Stimulated activated CD8-positive, alpha-beta memory T cell treated with anti-CD3 and anti-CD28 coated beads, Interleukin-7, amount 100 ng/mL, for 1 hour (primary cell): ENCODE results near the gene GRIK4.

Experiments used
- DNase-seq, 2 donors: peaks; one replicate each; pipeline ENCODE4 v3.0.0-alpha.2; 2020; ENCODE audit warnings: low read depth in 2 of 2

Gene GRIK4

GRCh38 chr11:120634706-120635105 is 123.2 kb downstream of the GRIK4 start:
- DNase-seq: no peak

- no peak for DNase-seq
Observed at GRCh38 chr11:120635136-120635810, 123.7 kb downstream of the GRIK4 start.

DNA sequence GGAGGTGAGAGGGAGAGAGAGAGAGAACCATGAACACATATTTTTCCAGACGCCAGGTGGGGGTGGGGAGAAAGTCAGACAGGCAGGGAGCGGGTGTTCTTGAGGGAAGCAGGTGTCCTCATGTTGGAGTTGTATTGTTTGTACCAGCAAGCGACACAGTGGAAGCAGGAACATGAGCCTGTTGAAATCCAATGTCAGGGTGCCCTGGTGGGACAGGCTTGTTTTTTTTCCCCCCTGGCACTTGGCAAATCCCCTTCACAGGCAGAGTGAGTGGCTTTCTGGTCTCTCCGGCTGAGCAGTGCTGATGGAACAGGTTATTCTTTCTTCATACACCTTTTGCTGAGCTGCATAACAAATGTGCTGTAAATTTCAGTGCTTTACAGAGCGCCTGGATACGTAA is 125.6 kb downstream of the GRIK4 start:
- no peak for DNase-seq

DNA sequence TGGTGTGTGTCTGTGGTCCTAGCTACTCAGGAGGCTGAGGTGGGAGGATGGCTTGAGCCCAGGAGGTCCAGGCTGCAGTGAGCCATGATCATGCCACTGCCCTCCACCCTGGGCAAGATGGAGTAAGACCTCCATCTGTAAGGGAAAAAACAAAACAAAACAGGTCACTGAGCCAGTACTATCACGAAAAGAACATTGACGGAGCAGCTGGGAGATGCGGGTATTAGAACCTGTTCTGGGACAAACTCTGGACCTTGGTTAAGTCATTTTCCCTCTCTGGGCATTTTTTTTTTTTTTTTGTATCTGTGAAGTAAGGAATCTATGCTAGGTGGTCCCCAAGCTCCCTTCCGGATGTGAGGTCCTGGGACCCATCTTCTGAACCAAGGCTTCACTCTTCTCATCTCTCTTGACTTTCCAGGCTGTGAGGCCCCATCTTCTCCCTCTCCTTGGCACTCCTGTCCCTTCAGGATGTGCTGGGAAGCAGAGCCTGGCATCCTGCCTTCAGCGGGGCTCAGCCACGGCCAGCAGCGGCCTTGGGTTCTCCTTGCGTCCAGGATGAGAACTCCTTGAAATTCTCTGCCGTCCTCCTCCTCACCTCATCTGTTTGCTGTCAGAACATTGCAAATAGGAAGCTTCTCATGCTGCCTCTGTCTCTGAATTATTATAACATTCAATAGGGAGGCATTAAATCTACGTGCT is 130.8 kb downstream of the GRIK4 start:
- DNase-seq: no peak

- DNase-seq: no peak
Observed at GRCh38 chr11:120643284-120643683, 131.7 kb downstream of the GRIK4 start.

DNA sequence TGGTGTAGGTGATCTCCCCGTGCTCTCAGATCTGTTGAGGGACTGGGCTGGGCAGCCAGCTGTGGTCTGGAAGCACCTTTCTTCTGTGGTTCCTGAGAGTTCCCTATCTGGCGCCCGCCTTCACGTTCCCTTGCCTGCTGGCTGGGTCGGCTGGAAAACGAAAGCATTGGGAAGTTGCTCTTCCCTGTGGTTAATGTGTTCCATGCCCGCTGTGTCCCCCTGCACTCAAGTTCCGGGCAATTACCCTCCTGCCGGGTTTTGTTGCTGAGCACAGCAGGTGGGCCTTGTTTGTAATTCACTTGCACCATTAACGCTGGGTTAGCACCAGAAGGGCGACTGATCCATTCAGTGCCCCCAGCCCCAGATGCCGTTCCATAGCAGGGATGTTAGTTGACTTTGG is 134.1 kb downstream of the GRIK4 start:
- no peak for DNase-seq

DNA sequence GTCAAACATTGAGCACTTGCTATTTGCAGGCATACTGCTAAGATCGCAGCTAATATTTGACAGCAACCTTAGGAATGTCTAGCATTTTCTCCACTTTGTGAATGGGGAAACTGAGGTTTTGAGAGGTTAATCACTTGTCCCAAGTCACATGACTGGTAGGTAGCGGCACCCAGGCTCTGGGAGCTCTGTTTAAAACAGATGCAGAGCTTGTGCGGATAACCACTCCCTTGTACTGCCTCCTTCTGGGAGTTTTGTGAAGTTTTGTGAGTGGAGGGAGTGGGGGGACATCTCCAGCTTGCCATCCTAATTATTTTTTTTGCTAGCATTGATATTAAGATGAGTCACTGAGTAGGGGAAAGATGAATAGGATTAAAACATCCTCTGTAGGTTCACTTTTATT is 134.7 kb downstream of the GRIK4 start:
- no peak for DNase-seq

GRCh38 chr11:120647681-120648080 is 136.1 kb downstream of the GRIK4 start:
- no peak for DNase-seq

GRCh38 chr11:120648771-120649170 is 137.2 kb downstream of the GRIK4 start:
- no peak for DNase-seq

- DNase-seq: no peak
Observed at GRCh38 chr11:120649316-120649715, 137.8 kb downstream of the GRIK4 start.

GRCh38 chr11:120651396-120651795 is 139.8 kb downstream of the GRIK4 start:
- no peak for DNase-seq

DNA sequence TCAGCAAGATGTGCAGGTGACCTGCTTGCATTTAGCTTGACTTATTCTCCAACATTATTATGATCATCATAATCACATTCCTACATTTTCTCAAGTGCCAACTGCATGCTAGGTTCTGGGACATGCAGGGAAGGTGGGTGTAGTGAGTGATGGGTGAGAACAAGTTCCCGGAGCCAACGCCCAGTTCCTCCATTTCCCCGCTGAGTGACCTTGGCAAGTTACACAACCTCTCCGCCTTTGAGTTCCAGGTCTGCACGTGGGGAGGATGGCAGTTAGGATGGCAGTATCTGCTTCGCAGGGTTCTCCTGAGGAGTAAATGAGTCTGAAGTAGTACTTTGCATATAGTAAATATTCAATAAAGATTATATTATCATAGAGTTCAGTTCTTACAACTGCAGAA is 140.3 kb downstream of the GRIK4 start:
- no peak for DNase-seq

GRCh38 chr11:120652705-120653335 is 141.3 kb downstream of the GRIK4 start:
- no peak for DNase-seq

GRCh38 chr11:120655589-120655988 is 144.0 kb downstream of the GRIK4 start:
- no peak for DNase-seq

DNA sequence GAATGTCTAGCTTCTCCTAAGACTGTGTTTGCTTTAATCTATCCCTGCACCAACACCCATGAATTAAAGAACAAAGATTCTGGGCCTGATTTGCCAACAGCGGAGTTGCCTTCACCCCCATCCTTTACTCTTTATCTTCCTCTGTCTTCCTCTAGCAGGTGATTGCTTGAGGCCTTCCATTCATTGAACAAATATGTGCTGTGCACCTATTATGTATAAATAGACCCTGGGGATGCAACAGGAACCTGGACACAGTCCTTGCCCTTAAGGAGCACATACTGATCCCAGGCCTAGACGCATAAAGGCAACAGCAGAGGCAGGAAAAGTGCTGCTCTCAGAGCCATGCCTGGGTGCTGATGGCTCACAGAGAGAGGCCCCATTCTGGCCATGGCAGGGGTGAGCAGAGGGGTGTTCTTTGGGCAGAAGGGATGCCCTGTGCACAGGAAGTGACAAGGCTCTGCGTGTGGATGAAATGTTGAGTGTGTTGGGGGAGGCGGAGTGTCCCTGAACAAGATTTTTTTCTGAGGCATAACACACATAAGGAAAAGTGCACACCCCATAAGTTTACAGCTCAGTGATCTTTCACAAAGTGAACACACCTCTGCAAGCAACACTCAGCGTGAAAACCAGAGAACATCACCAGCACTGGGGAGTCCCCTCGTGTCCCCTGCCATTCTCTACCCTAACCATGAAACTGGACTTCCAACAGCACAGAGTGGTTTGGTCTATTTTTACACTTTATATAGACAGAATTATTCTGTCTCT is 145.9 kb downstream of the GRIK4 start:
- DNase-seq: no peak

DNA sequence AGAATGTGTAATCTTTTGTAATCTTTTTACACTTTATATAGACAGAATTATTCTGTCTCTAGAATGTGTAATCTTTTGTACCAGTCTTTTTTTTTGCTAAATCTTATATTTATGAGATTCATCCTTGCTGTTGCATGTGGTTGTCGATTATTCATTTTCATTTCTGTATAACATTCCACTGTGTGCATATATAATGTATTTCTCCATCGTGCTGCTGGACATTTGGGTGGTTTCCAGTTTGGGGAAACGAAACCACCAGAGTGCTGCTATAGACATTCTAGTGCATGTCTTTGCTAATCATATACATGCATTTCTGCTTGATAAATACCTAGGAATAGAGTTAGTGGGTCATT is 146.5 kb downstream of the GRIK4 start:
- no peak for DNase-seq

DNA sequence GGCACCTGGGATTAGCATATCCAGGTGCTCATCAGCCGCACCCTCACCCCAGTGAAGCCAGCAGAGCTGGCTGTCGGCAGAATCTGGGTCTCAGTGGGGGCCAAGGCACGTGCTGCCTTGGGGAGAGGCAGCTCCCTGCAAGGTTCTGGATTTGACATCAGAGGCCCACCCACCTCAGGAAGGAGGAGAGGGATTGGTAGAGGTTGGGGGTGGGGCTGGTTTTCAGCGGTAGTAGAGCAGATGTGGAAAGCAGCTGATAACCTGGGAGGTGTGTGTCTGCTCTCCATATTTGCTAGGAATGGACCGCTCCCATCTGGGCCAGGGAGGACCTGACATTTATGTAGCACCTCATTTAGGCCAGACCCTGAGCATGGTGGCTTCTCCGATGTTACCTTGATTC is 147.5 kb downstream of the GRIK4 start:
- DNase-seq: no peak

DNA sequence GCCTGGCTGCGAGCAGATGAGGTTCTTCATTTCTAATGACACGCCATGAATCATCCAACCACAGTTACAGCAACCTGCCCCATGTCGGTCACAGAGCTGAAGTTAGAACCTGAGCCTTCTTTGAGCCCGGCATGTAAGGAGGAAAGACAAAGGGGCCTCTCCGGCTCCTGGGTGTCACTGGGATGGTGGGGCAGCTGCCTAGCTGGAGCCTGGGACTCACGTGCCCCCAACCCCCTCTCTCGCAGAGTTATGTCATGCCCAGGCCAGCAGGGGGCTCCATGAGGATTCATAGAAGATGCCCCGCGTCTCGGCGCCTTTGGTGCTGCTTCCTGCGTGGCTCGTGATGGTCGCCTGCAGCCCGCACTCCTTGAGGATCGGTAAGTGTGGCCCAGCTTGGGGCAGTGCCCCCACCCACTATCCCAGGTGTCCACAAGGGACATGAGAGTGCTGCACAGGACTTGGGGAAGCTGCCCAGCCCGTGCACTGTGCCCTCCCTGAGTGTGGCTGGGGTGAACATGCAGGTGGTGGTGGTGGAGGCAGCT is 148.5 kb downstream of the GRIK4 start:
- no peak for DNase-seq

- no peak for DNase-seq
Observed at GRCh38 chr11:120662071-120662676, 150.6 kb downstream of the GRIK4 start.

- DNase-seq: no peak
Observed at GRCh38 chr11:120663142-120663541, 151.6 kb downstream of the GRIK4 start.

GRCh38 chr11:120666121-120666639 is 154.6 kb downstream of the GRIK4 start:
- DNase-seq: no peak

DNA sequence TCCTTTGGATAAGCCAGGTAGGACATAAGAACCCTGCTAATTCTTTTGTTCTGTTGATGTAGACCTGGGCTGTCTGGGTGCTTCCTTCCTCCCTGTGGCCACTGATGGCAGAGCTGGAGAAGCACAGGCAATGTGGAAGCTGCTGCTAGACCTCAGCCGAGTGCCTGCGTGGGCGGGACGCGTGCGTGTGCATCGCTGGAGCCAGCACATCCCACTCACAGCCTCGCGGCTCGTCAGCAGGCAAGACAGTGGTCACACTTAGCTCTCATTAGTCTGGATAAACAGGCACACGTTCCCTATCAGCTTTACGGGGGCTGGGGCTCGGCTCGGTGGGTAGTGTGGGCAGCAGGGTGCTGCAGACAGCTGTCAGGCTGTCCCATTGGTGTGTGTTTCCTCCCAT is 155.7 kb downstream of the GRIK4 start:
- no peak for DNase-seq
